Skeletal muscle cell (primary cell): ENCODE results near the gene P3H4.
A peak's percentile ranks its signal among the peaks of the same experiment; 100 is the strongest.

Experiments
- DNase-seq: peaks from one replicate; pipeline ENCODE4 v3.0.0-alpha.2; 2010; ENCODE audit warnings: low read depth
- H3K4me3 ChIP-seq: 2 replicates; pipeline ENCODE4 v1.5.1; 2011; ENCODE audit warnings: low read depth, mild to moderate bottlenecking, control low read depth, low read length, moderate library complexity

Gene P3H4

GRCh38 chr17:41822216-41823140 lies 10.7 kb upstream of the P3H4 start:
- H3K4me3 ChIP-seq: no peak overlapping the region
- no peak for DNase-seq

- H3K4me3 ChIP-seq: no peak overlapping the region
- DNase-seq: no peak
Measured at GRCh38 chr17:41821776-41822175, 10.0 kb upstream of the P3H4 start.

- no peak overlapping the region for H3K4me3 ChIP-seq
- DNase-seq: no peak
Measured at GRCh38 chr17:41818024-41818423, 6.3 kb upstream of the P3H4 start.

GRCh38 chr17:41816637-41817320 lies 5.0 kb upstream of the P3H4 start:
- H3K4me3 ChIP-seq: no peak overlapping the region
- no peak for DNase-seq

GRCh38 chr17:41814195-41814594 lies 2.4 kb upstream of the P3H4 start:
- DNase-seq: no peak
- H3K4me3 ChIP-seq: peak overlapping the region; percentile 62

GRCh38 chr17:41813699-41814124 lies 2.0 kb upstream of the P3H4 start:
- H3K4me3 ChIP-seq: peak overlapping the region; percentile 62
- no peak for DNase-seq

GRCh38 chr17:41813152-41813680 lies 1.5 kb upstream of the P3H4 start:
- H3K4me3 ChIP-seq: peak overlapping the region; percentile 62
- DNase-seq: no peak

- peak; percentile 78 for DNase-seq
- peak within 1 kb of the TSS; percentile 62 for H3K4me3 ChIP-seq
Measured at GRCh38 chr17:41812381-41813151, 817 bp upstream of the P3H4 start, which contains the start of gene FKBP10. TSS of gene FKBP10 (plus strand) at chr17:41813004. CDS start at chr17:41813035, 31 bp downstream.

- DNase-seq: no peak
- peak overlapping the region; percentile 62 for H3K4me3 ChIP-seq
Measured at GRCh38 chr17:41810659-41811548, 845 bp downstream of the P3H4 start.

- no peak overlapping the region for H3K4me3 ChIP-seq
- DNase-seq: no peak
Measured at GRCh38 chr17:41806685-41807445, 4.9 kb downstream of the P3H4 start.

- DNase-seq: no peak
- H3K4me3 ChIP-seq: no peak overlapping the region
Measured at GRCh38 chr17:41803049-41804020, 8.4 kb downstream of the P3H4 start.

GRCh38 chr17:41801374-41802271 lies 10.1 kb downstream of the P3H4 start:
- H3K4me3 ChIP-seq: no peak overlapping the region

GRCh38 chr17:41800601-41801373 lies 11.0 kb downstream of the P3H4 start:
- DNase-seq: no peak
- H3K4me3 ChIP-seq: no peak overlapping the region

More at GRCh38 chr17:41801374-41802271, 10.1 kb downstream of the P3H4 start:
- no peak for DNase-seq

- H3K4me3 ChIP-seq: no peak overlapping the region
- DNase-seq: no peak
Measured at GRCh38 chr17:41799366-41799765, 12.4 kb downstream of the P3H4 start.

GRCh38 chr17:41797377-41797776 lies 14.4 kb downstream of the P3H4 start:
- DNase-seq: no peak
- no peak overlapping the region for H3K4me3 ChIP-seq
